ENCODE measurements around the gene TARDBP.
"Not testable (repeated sequence)": the region's sequence is repeated elsewhere in the genome, so short reads cannot be mapped to it uniquely, and the experiment has no call there.

The TARDBP gene

DNA sequence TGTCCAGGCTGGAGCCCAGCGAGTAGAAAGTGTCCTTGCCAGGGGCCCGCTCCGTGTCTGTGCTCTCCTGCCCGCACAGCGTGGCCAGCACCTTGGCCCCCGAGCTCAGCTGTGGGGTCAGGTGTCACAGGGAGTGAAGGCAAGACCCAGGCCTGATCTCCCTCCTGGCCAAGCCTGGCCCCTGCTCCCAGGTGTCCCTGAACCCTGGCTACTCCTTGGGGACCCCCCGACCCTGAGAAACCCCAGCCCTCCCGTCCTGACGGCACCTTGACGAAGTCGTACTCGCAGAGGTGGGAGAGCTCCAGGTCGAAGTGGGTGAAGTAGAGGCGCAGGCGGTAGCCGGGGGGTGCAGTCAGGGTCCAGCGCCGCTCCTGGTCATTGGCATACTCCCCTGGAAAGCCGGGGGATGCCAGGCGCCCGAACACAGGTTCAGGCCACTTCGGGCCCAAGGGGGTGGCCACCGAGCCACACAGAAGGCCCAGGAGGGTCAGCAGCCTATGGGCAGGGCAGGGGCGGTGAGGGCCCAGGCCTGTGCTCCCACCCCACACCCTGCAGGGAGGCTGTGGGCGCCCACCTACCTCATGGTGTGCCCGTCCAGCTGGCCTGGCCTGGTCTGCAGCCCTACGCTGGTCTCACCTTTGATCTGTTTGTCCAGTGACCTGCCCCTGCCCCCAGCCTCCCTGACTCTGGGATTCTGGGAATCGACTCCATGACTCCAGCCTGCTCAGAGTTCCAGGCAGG is 34.3 kb downstream of the TARDBP start, which contains the start of gene MASP2:
Gene MASP2, minus strand, starts transcription at position 615 of the 741 bp plus-strand sequence. Its CDS starts 32 bp downstream, at position 583.
- peak within 1 kb of the TSS; percentile 21 for H3K9ac ChIP-seq (ENCODE audit: insufficient read length, low read depth)
- no peak for TF ChIP-seq SUZ12 (IDR thresholded peaks at IDR 0.05; ENCODE audit: extremely low read depth, insufficient read depth, insufficient read length)
- no peak for TF ChIP-seq YY1 (IDR thresholded peaks at IDR 0.05; ENCODE audit: insufficient read depth, insufficient read length)
- TF ChIP-seq ZNF274 (IDR thresholded peaks at IDR 0.05; ENCODE audit: low read depth, low read length) = no peak

DNA sequence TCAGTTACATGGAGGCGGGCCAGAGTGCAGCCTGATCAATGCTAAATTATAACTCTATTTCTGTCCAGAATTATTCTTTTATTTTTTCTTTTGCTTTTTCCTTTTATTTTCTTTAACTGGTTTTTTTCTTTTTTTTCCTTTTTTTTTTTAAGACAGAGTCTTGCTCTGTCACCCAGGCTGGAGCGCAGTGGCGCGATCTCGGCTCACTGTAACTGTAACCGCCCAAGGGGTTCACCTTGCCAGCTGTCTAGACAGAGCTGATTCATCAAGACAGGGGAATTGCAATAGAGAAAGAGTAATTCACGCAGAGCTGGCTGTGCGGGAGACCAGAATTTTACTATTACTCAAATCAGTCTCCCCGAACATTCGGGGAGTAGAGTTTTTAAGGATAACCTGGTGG is 38.7 kb downstream of the TARDBP start:
- H3K9me3 ChIP-seq (ENCODE audit: insufficient read depth, low read length); H3K27me3 ChIP-seq (ENCODE audit: insufficient read depth, insufficient read length); H3K4me3 ChIP-seq (ENCODE audit: insufficient read length, low read depth); DNase-seq (ENCODE audit: low read depth, low spot score); H3K9ac ChIP-seq (ENCODE audit: insufficient read length, low read depth); H3K4me1 ChIP-seq (ENCODE audit: insufficient read depth, insufficient read length): not testable (repeated sequence)
- peaks cover 20% of the 10 kb centered on the region for H3K36me3 ChIP-seq (ENCODE audit: insufficient read depth, insufficient read length, low read length)

More for the DNA sequence above, 34.3 kb downstream of the TARDBP start, which contains the start of gene MASP2:
- no peak for DNase-seq (ENCODE audit: low read depth, low spot score)
- Histone ChIP-seq H3K4me1 (ENCODE audit: insufficient read depth, insufficient read length) (peaks cover 5% of the 10 kb centered on the region), H3K4me3 (ENCODE audit: insufficient read length, low read depth) (no peak within 1 kb of the TSS), H3K27me3 (ENCODE audit: insufficient read depth, insufficient read length) (no peaks in the 10 kb centered on the region), H3K9me3 (ENCODE audit: insufficient read depth, low read length) (no peaks in the 10 kb centered on the region), H3K36me3 (ENCODE audit: insufficient read depth, insufficient read length, low read length) (no peaks in the 10 kb centered on the region)

DNA sequence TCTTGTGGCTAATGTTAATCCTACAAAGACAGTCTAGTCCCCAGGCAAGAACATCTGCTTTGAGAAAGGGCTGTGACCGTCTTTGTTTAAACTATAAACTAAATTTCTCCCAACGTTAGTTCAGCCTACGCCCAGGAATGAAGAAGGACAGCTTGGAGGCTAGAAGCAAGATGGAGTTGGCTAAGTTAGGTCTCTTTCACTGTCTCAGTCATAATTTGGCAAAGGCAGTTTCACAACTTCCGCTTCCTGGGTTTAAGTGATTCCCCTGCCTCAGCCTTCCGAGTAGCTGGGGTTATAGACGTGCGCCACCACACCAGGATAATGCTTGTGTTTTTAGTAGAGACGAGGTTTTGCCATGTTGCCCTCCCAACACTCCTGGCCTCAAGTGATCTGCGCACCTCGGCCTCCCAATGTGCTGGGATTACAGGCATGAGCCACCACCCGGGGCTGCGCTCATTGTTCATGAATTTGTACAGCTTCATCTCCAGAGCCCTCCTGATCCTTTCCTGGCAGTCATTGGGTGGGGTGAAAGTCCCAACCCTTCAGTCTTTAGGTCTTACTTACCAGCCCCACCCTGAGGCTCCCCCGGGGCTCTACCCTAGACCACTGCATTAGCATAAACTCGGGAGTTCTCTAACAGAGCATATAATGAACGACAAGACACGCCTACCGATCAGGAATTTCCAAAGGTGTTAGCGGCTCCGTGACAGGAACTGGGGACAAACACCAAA is 39.5 kb downstream of the TARDBP start:
- no peaks in the 10 kb centered on the region for H3K9me3 ChIP-seq (ENCODE audit: insufficient read depth, low read length)
- no peaks in the 10 kb centered on the region for H3K27me3 ChIP-seq (ENCODE audit: insufficient read depth, insufficient read length)
- no peak for TF ChIP-seq YY1 (IDR thresholded peaks at IDR 0.05; ENCODE audit: insufficient read depth, insufficient read length)
- no peak for TF ChIP-seq ZNF274 (IDR thresholded peaks at IDR 0.05; ENCODE audit: low read depth, low read length)
- no peak for TF ChIP-seq SUZ12 (IDR thresholded peaks at IDR 0.05; ENCODE audit: extremely low read depth, insufficient read depth, insufficient read length)
- peaks cover 3% of the 10 kb centered on the region for H3K4me1 ChIP-seq (ENCODE audit: insufficient read depth, insufficient read length)
- H3K4me3 ChIP-seq (ENCODE audit: insufficient read length, low read depth) = no peak overlapping the region
- H3K9ac ChIP-seq (ENCODE audit: insufficient read length, low read depth) = no peak overlapping the region
- no peak for DNase-seq (ENCODE audit: low read depth, low spot score)
- H3K36me3 ChIP-seq (ENCODE audit: insufficient read depth, insufficient read length, low read length) = peaks cover 29% of the 10 kb centered on the region

DNA sequence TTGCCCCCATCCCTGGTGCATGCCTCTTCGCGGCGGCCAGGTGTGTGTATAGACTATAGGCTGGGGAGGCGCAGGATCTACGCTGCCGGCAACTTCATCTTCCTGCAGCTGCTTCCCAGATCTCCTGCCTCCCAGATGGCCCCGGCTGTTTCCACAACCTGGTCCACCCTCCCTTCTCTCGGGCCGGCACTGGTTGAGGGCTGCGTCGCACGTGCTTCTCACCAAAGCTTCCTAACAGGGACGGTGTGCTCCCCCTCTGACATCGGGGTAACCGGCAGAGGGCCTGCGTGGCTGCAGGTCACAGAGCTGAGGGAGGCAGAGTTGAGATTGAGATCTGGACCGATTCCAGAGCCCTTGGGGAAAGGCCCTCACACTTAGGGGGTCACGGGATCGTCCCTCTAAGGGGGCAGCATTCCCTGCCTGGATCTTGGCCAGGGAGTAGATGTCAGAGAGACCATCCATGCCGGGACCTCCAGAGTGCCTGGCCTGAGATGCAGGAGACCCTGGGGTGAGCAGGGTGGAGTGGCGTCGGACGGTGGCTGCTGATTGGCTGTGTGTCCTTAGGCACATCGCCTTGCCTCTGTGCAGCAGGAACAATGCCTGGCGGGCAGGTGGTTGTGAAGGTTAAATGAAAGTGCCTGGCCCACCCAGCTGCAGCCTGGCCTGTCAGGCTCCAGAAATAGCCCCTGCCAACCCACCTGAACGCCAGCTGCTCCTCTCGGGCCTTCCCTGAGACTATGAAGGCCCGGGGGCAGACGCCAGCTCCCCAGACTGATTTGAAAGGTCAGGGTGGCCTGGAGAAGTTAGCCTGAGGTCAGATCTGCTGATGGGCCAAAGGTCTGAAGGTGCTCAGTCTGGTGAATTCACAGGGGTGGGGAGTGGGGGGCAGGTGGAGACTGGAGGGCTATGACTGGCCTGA is 40.6 kb downstream of the TARDBP start:
- Histone ChIP-seq H3K4me3 (ENCODE audit: insufficient read length, low read depth) (no peak overlapping the region), H3K27me3 (ENCODE audit: insufficient read depth, insufficient read length) (no peaks in the 10 kb centered on the region), H3K9me3 (ENCODE audit: insufficient read depth, low read length) (no peaks in the 10 kb centered on the region), H3K36me3 (ENCODE audit: insufficient read depth, insufficient read length, low read length) (peaks cover 40% of the 10 kb centered on the region), H3K4me1 (ENCODE audit: insufficient read depth, insufficient read length) (peaks cover 3% of the 10 kb centered on the region), H3K9ac (ENCODE audit: insufficient read length, low read depth) (no peak overlapping the region)
- no peak for DNase-seq (ENCODE audit: low read depth, low spot score)
- TF ChIP-seq SUZ12 (IDR thresholded peaks at IDR 0.05; ENCODE audit: extremely low read depth, insufficient read depth, insufficient read length) (no peak), YY1 (IDR thresholded peaks at IDR 0.05; ENCODE audit: insufficient read depth, insufficient read length) (no peak), ZNF274 (IDR thresholded peaks at IDR 0.05; ENCODE audit: low read depth, low read length) (no peak)

DNA sequence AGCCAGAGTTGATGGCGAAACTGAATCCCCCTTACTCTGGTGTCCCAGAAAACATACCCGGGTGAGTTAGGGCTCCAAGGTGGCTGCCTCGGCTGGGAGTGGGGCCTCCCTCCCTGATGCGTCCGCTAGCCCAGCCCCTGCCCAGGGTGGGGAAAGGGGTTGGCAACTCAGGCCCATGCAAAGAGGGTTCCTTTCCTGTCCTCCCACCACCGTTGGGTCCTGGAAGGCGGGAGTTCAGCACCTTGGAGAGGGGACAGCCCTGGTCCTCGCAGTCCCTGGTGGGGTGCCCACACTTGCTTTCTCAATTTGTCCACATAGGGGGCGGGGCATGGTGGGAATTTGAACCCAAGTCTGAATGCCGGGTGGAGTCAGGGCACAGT is 41.3 kb downstream of the TARDBP start:
- peaks cover 45% of the 10 kb centered on the region for H3K36me3 ChIP-seq (ENCODE audit: insufficient read depth, insufficient read length, low read length)
- no peak overlapping the region for H3K4me3 ChIP-seq (ENCODE audit: insufficient read length, low read depth)
- no peak overlapping the region for H3K9ac ChIP-seq (ENCODE audit: insufficient read length, low read depth)
- no peaks in the 10 kb centered on the region for H3K9me3 ChIP-seq (ENCODE audit: insufficient read depth, low read length)
- TF ChIP-seq SUZ12 (IDR thresholded peaks at IDR 0.05; ENCODE audit: extremely low read depth, insufficient read depth, insufficient read length) (no peak), YY1 (IDR thresholded peaks at IDR 0.05; ENCODE audit: insufficient read depth, insufficient read length) (no peak), ZNF274 (IDR thresholded peaks at IDR 0.05; ENCODE audit: low read depth, low read length) (no peak)
- peaks cover 3% of the 10 kb centered on the region for H3K4me1 ChIP-seq (ENCODE audit: insufficient read depth, insufficient read length)
- no peak for DNase-seq (ENCODE audit: low read depth, low spot score)
- no peaks in the 10 kb centered on the region for H3K27me3 ChIP-seq (ENCODE audit: insufficient read depth, insufficient read length)

DNA sequence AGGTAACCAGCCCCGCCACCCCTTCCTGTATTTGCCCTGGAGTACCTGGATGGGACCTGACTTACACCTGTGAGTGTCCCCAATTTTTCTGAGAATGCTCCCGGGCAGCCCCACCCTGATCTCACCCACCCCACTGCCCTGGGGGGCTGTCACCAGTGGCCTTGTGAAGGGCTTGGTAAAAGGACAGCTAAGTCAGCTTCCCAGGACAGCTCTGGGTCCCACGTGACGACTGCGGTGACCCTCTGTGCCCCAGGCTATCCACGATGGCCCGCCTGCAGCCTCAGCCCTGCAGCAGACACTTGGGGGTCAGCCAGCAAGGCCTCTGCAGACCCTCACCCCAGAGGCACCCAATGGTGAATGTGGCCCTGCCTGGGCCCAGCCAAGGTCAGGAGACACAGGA is 41.7 kb downstream of the TARDBP start:
- H3K9ac ChIP-seq (ENCODE audit: insufficient read length, low read depth) = no peak overlapping the region
- no peaks in the 10 kb centered on the region for H3K9me3 ChIP-seq (ENCODE audit: insufficient read depth, low read length)
- TF ChIP-seq ZNF274 (IDR thresholded peaks at IDR 0.05; ENCODE audit: low read depth, low read length) (no peak), YY1 (IDR thresholded peaks at IDR 0.05; ENCODE audit: insufficient read depth, insufficient read length) (no peak), SUZ12 (IDR thresholded peaks at IDR 0.05; ENCODE audit: extremely low read depth, insufficient read depth, insufficient read length) (no peak)
- no peak for DNase-seq (ENCODE audit: low read depth, low spot score)
- H3K36me3 ChIP-seq (ENCODE audit: insufficient read depth, insufficient read length, low read length) = peaks cover 47% of the 10 kb centered on the region
- H3K27me3 ChIP-seq (ENCODE audit: insufficient read depth, insufficient read length) = no peaks in the 10 kb centered on the region
- no peak overlapping the region for H3K4me3 ChIP-seq (ENCODE audit: insufficient read length, low read depth)
- peaks cover 3% of the 10 kb centered on the region for H3K4me1 ChIP-seq (ENCODE audit: insufficient read depth, insufficient read length)

Measured in NT2/D1 (cell line).